Measurements from ENCODE around the gene ANP32A.

- TF ChIP-seq CTCF (IDR thresholded peaks at IDR 0.05) = no peak
- TF ChIP-seq POLR2AphosphoS5 (IDR thresholded peaks at IDR 0.05; ENCODE audit: insufficient read depth in 1 of 2, low read depth in 1 of 2) = no peak
- no peak for TF ChIP-seq POLR2A (IDR thresholded peaks at IDR 0.05)
Measured at GRCh38 chr15:68734881-68735280, 85.8 kb downstream of the ANP32A start.

Measured in vagina (tissue), 2 donors.